Activated T-helper 1 cell treated with anti-CD3 and anti-CD28 coated beads, Interleukin-12 subunit alpha, Interleukin-12 subunit beta, Interleukin-2, Interleukin-4 antibody, amounts not matched to agents 30 ng/mL and 10 ng/mL and 1 ng/mL, durations not matched to agents 14 hours and 24 hours and 36 hours (primary cell): ENCODE results near the gene ZDHHC3. TPM values are rescaled to one million over a fixed set of nuclear protein-coding genes. Genes with fewer than 3 reads are reported as not detected.

Experiments
- DNase-seq: peaks from one replicate; pipeline ENCODE4 v3.0.0; 2021; ENCODE audit warnings: low spot score
- H3K27ac Mint-ChIP-seq: one replicate; pipeline ENCODE4 v1.8.0; 2021; ENCODE audit warnings: mild to moderate bottlenecking, mixed read lengths
- H3K27me3 Mint-ChIP-seq: one replicate; pipeline ENCODE4 v1.8.0; 2022; ENCODE audit warnings: mild to moderate bottlenecking, moderate library complexity, mixed read lengths; ENCODE audit not compliant: insufficient read depth
- H3K36me3 Mint-ChIP-seq: one replicate; pipeline ENCODE4 v1.8.0; 2021; ENCODE audit warnings: low read depth, mixed read lengths
- H3K4me1 Mint-ChIP-seq: one replicate; pipeline ENCODE4 v1.8.0; 2021; ENCODE audit warnings: low read depth, mixed read lengths
- H3K4me3 Mint-ChIP-seq: one replicate; pipeline ENCODE4 v1.8.0; 2021; ENCODE audit warnings: mild to moderate bottlenecking, moderate library complexity, mixed read lengths
- H3K9me3 Mint-ChIP-seq: one replicate; pipeline ENCODE4 v1.8.0; 2021; ENCODE audit warnings: mixed read lengths
- intact Hi-C: fragments of 100-400 bp; cut with micrococcal nuclease; formaldehyde crosslinking; loops from one replicate; pipeline ENCODE4 v1.15.1; 2024
- total RNA-seq: library from RNA; stranded (reverse); gene quantifications from 2 replicates; pipeline ENCODE4 v1.2.3, GENCODE V29; 2022

Gene ZDHHC3
- total RNA-seq, 1 donor from 2014 or later: 46.6 TPM

- Mint-ChIP-seq H3K4me3 (no peak overlapping the region), H3K27ac (no peak overlapping the region), H3K27me3 (peaks cover 13% of the 10 kb centered on the region), H3K4me1 (no peaks in the 10 kb centered on the region), H3K36me3 (no peaks in the 10 kb centered on the region), H3K9me3 (no peaks in the 10 kb centered on the region)
- intact Hi-C loops: no loop called here
- no peak for DNase-seq
Observed at GRCh38 chr3:44887101-44887500, 88.9 kb downstream of the ZDHHC3 start.

- Mint-ChIP-seq H3K4me3 (no peak overlapping the region), H3K27me3 (peaks cover 13% of the 10 kb centered on the region), H3K9me3 (no peaks in the 10 kb centered on the region), H3K36me3 (no peaks in the 10 kb centered on the region), H3K27ac (no peak overlapping the region), H3K4me1 (no peaks in the 10 kb centered on the region)
- intact Hi-C loops: no loop called here
- DNase-seq: no peak
Observed at GRCh38 chr3:44886561-44886960, 89.4 kb downstream of the ZDHHC3 start.

DNA sequence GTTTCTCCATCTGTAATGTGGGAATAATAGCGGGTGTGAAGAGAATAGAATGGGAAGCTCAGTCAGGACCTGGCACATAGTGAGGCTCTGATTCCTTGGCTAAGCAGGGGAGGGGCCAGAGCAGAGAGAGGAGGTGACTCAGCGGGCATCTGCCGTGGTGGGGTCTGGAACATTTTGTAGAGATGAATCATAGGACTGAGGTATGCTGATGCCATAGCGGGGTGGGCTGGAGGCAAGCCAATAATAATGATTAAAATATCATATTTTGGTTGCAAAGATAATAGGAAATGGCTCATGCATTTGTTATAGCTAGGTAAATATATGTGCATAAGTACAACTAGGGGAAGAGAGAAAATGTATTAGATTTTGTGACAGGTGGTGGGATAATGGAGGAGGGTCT, 90.4 kb downstream of the ZDHHC3 start:
- Mint-ChIP-seq H3K27ac (no peak overlapping the region), H3K4me1 (no peaks in the 10 kb centered on the region), H3K4me3 (no peak overlapping the region), H3K36me3 (no peaks in the 10 kb centered on the region), H3K27me3 (peaks cover 10% of the 10 kb centered on the region), H3K9me3 (no peaks in the 10 kb centered on the region)
- no peak for DNase-seq
- intact Hi-C loops: no loop called here

DNA sequence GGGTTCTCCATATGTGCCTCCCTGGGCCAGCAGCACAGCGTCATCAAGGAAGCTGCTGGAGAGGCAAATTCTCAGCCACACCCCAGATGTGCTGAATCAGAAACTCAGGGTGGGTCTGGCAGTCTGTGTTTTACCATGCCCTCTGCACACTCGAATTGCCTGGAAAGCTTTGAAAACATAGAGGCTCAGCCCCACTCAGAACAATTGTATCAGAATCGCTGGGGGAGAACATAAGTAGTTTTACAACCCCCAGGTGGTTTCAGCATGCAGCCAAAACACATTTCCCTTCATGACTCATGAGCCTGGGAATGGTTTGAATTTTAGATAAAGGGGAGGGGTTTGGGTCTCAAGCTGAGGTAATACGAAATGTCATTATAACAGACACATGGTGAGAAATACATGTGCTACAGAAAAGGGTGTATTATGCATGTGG, 92.0 kb downstream of the ZDHHC3 start:
- Mint-ChIP-seq H3K4me1 (no peaks in the 10 kb centered on the region), H3K4me3 (no peak overlapping the region), H3K27me3 (peaks cover 13% of the 10 kb centered on the region), H3K36me3 (no peaks in the 10 kb centered on the region), H3K27ac (no peak overlapping the region), H3K9me3 (no peaks in the 10 kb centered on the region)
- intact Hi-C loops: no loop called here
- DNase-seq: no peak

GRCh38 chr3:44883213-44883955, 92.6 kb downstream of the ZDHHC3 start:
- no peaks in the 10 kb centered on the region for H3K4me1 Mint-ChIP-seq
- no peak overlapping the region for H3K4me3 Mint-ChIP-seq
- H3K27ac Mint-ChIP-seq: no peak overlapping the region
- intact Hi-C loops: no loop called here
- no peaks in the 10 kb centered on the region for H3K36me3 Mint-ChIP-seq
- H3K9me3 Mint-ChIP-seq: no peaks in the 10 kb centered on the region
- no peak for DNase-seq
- H3K27me3 Mint-ChIP-seq: peaks cover 13% of the 10 kb centered on the region

DNA sequence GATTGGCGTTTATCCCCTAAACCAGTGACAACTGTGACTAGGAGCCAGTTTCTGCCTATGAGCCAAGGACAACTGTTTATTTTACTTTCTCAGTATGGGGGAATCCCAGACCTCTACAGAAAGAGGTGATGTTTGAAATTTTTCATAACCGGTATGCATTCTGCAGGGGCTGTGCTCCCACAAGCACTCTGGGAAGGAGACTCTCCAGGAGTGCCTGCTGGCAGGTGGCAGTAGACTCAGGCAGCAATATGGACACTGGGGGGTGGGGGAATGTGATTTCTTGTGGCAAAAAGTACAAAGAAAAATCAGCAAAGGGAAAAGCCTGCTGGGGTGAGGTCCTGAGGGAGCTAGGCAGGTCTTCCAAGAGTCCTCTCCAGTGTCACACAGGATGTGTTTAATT, 95.7 kb downstream of the ZDHHC3 start:
- H3K27ac Mint-ChIP-seq: no peak overlapping the region
- H3K4me1 Mint-ChIP-seq: no peaks in the 10 kb centered on the region
- no peak overlapping the region for H3K4me3 Mint-ChIP-seq
- peaks cover 5% of the 10 kb centered on the region for H3K27me3 Mint-ChIP-seq
- no peak for DNase-seq
- H3K9me3 Mint-ChIP-seq: no peaks in the 10 kb centered on the region
- intact Hi-C loops: no loop called here
- H3K36me3 Mint-ChIP-seq: no peaks in the 10 kb centered on the region

DNA sequence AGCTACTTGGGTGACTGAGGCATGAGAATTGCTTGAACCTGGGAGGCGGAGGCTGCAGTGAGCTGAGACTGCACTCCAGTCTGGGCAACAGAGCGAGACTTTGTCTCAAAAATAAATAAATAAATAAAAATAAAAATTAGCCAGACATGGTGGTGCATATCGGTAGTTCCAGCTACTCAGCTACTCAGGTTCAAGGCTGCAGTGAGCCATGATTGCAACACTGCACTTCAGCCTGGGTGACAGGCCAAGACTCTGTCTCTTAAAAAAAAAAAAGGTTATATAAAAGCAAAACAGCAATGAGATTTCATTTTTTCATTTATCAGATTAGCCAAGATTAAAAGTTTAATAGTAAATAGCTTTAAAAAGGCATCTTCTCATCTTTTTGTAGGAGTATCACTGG, 98.6 kb downstream of the ZDHHC3 start:
- no peak for DNase-seq
- intact Hi-C loops: no loop called here
- Mint-ChIP-seq H3K36me3 (no peaks in the 10 kb centered on the region), H3K4me1 (no peaks in the 10 kb centered on the region), H3K27me3 (peaks cover 3% of the 10 kb centered on the region), H3K4me3 (no peak overlapping the region), H3K9me3 (no peaks in the 10 kb centered on the region), H3K27ac (no peak overlapping the region)

DNA sequence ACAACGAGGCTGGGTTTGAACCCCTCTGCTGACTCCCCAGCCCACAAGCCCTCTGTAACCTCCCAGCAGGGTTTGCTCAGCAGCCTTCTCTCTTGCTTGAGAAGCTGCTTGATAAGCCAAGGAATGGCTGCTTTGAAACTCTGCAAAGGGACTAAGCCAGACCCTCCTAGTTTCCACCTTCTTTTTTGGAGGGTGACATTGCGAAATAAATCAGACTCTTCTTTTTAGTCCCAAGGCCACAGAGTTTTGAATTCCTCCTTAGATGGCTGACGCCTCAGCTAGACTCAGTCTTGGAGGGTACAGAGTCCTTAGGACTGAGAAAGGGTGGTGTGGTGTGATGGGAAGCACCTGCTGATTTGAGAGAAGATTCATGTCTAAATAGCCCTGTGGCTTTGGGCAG, 100.4 kb downstream of the ZDHHC3 start:
- no peak for DNase-seq
- Mint-ChIP-seq H3K27ac (no peak overlapping the region), H3K27me3 (peaks cover 3% of the 10 kb centered on the region), H3K9me3 (no peaks in the 10 kb centered on the region), H3K4me1 (no peaks in the 10 kb centered on the region), H3K4me3 (no peak overlapping the region), H3K36me3 (no peaks in the 10 kb centered on the region)
- intact Hi-C loops: no loop called here

Other genes with a start within 250 kb of the ZDHHC3 start
- 1.5 and 1.6 TPM in 2 replicates for gene ZNF501, start 246.5 kb downstream of the ZDHHC3 start, total RNA-seq
- gene KIAA1143, start 214.6 kb downstream of the ZDHHC3 start, total RNA-seq: 39.2 and 40.4 TPM in 2 replicates
- gene KIF15, start 214.4 kb downstream of the ZDHHC3 start, total RNA-seq: 23.2 and 25.5 TPM in 2 replicates
- gene TMEM42, start 114.3 kb downstream of the ZDHHC3 start, total RNA-seq: 8.6 and 10.0 TPM in 2 replicates
- not detected in 2 replicates for gene TGM4, start 101.6 kb downstream of the ZDHHC3 start, total RNA-seq
- gene EXOSC7, start 70 bp upstream of the ZDHHC3 start, total RNA-seq: 93.6 and 94.4 TPM in 2 replicates
- gene CLEC3B, start 50.1 kb upstream of the ZDHHC3 start, total RNA-seq: not detected in 2 replicates
- 0.98 and 1.2 TPM in 2 replicates for gene CDCP1, start 170.2 kb upstream of the ZDHHC3 start, total RNA-seq